HG03571 (cell line): ENCODE measurements around the gene GPS1.

Experiments
- ATAC-seq: cut with Tn5 transposase; IDR thresholded peaks from one replicate; pipeline ENCODE4 v1.9.1; 2021; ENCODE audit not compliant: unreplicated experiment

Gene GPS1

DNA sequence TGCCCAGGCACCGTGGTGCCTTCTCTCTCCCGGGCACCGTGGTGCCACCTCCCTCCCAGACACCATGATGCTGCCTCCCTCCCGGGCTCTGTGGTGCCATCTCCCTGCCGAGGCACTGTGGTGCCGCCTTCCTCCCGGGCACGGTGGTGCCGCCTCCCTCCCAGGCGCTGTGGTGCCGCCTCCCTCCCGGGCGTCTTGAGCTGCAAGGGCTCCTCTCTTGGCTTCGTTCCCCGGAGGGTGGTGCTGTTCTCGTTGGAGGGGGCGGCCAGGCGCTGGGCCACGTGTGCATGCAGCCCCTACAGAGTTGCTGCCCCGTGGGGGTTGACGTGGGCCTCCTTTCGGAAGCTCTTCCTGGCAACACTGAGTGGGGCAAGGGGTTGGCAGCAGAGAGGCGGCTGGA is 37.3 kb upstream of the GPS1 start:
- ATAC-seq, result no peak

DNA sequence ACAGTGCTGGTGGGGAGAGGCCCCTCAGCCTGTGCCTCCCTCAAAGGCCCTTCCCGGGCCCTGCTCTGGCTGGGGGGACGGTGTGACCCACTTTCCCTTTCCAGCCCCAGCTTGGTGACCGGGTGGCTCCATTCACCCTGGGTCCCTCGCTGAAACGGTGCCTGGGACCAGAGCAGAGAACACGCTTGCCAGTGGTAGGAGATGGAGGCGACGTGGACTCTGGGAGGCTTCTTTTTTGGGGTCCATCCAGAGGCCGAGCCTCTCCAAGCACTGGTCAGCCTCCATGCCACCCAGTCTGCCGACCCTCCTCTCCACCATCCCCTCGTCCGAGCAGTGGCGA is 36.8 kb upstream of the GPS1 start:
- ATAC-seq, result no peak

DNA sequence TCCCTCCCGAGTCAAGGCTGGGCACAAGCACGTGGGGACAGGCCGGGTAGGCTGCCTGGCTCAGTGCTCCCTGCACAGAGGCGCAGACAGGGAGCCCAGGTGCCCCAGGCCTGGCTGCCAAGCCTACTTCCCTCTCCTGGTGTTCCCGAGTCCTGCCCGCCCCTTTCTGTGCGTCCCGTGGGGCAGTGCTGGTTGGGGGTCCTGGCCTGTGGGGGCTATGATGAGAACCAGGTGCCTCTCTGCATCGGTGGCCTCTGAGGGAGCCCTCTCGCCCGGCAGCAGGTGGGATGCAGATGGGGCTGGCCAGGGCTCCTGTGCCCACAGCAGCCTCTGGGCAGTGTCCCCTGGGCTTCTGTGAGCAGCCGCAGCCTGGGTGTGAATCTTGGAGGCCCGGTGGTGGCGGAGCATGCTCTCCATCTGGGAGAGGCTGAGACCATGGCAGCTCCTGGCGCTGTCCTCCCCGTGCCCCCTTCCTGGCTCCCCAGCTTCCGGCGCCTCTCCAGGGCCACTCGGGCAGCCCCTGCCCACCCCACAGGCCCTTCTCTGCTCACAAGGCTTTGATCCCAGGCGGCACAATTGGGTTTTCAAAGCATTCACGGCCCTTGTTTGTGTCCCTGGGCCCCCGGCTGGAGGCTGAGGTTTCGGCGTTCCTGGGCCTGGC is 36.3 kb upstream of the GPS1 start:
- no peak for ATAC-seq

DNA sequence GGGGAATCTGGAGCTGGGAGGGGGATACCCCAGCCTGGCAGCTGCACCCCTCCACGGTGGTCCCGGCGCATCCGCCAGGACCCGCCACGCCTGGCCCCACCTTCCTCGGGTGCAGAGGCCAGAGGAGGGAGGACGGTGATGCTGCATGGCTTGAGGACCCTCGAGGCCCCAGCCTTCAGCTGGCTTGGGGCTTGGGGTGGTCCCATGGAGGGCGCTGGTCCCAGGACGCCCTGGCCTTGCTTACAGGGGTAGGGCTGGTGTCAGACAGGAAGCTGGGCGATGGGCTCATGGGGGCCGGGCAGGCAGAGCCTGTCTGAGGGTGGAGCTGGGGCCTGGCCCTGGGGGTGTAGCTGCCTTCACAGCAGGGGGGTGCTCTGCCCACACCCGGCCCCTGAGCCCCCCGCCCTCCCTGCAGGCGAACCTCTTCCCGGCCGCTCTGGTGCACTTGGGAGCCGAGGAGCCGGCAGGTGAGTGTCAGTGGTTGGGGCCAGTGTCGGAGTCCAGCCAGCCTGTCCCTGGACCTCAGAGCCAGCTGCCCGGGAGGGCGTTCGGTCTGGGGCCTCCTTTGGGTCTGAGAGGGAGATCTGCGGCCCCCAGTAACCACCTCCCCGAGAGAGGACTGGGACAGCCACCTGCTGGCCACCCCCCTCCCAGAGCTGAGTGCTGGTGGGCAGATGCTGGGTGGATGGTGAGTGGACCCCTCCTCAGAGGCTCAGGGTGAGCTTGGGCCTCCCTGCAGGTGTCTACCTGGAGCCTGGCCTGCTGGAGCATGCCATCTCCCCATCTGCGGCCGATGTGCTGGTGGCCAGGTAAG is 35.4 kb upstream of the GPS1 start:
- no peak for ATAC-seq

DNA sequence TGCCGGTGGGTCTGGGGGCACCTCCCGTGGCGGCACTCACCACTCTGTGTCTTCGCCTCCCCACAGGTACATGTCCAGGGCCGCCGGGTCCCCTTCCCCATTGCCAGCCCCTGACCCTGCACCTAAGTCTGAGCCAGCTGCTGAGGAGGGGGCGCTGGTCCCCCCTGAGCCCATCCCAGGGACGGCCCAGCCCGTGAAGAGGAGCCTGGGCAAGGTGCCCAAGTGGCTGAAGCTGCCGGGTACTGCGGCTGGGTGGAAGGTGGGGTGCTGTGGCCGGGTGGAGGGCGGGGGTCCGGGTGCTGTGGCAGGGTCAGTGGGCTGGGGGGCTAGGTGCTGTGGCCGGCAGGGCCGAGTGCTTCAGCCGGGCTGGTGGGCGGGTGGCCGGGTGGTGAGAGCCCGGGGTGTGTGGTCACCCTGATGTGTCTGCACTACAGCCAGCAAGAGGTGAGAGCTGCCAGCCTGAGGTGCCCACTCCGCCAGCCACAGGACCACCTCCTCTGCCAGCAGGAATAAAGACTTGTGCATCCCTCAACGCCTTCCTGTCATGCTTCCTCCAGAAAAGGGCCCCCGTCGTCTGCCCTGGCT is 34.7 kb upstream of the GPS1 start:
- no peak for ATAC-seq

DNA sequence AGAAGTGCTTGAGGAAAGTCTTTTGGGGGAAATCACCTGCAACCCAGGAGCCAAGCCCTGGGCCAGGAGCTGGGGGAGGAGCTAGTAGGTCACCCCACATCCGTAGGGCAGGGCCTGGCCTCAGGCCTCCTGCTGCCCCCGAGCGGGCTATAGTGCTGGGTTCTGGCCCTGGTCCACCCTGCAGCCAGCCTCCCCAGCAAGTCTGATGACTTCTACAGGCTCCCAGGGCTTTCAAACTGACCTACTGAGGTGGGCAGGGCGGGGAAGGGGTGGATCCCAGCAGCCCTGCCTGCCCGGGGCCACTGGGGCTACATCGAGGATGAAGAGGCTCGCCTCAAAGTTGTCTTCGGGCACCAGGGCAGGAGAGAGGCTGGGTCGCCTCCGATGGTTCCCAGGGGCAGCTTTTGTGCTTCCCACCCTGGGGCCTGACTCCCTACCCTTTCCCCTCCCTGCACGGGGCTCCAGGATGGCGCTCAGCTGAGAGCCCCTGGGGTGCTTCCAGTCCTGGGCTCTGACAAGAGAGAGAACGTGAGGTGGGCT is 34.0 kb upstream of the GPS1 start:
- no peak for ATAC-seq

DNA sequence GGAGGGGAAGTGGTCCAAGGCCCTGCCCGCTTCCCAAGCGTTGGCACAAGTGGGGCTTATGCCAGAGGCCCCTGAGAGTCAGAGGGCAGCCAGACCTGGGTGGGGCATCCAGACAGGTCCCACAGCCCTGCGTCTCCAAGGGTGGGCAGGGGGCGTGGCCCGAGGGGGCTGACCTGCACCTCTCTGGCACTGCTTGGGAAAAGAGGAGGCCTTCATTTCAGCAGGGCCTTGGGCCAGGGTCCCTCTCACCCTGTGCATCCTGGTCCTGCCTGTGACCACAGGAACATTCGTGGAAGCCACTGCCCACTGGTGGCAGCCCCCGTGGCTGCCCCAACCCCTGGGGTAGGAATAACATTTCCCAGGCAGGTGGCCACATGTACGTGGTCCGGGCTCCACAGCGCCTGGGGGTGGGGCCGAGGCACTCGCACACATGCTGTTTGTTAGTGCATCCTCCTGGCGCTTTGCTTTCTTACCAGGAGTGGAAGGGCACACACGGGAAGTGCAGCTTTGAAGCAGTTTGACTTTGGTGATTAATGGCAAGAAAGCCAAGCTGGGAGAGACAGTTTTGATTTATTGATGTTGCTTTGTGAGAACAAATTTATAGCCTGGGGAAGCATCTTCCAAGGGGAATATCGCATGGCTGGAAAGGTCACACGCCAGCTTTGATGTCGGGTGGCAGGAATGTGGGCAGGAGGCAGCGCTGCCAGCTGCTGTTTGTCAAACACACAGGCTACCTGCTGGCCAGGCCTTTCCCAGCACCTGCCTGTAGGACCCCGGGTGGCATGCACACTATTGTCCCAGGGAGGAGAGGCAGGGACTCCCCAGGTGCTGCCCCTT is 33.3 kb upstream of the GPS1 start:
- ATAC-seq, result no peak

DNA sequence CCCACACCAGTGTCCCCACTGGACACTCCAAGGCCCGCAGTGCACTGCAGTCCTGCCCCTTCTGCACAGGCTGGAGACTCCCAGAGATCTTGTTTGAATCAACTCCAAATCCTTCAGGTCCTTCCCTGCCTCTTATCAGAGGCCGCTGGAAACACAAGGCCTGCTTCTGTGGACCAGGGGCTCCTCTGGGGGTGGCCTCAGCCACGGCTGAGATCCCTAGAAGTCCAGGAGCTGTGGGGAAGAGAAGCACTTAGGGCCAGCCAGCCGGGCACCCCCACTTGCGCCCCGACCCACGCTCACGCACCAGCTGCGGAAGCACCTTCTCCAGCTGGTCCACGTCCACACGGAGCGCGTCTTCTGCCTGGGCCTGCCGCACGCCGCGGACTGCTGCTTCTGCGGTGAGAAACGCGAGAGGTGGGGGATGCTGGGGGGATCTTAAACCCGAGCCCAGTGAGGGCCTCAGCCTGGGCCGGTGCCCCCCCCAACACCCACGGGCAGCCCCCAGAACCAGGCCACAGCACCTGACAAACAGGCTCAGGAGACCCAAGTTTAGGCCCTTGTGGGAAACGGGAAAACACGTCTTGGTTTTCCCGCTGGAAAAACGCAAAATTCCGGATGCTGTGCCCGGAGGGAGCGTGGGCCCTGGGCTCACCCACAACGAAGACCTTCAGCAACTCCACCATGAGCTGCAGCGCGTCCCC is 32.6 kb upstream of the GPS1 start:
- ATAC-seq, result no peak

DNA sequence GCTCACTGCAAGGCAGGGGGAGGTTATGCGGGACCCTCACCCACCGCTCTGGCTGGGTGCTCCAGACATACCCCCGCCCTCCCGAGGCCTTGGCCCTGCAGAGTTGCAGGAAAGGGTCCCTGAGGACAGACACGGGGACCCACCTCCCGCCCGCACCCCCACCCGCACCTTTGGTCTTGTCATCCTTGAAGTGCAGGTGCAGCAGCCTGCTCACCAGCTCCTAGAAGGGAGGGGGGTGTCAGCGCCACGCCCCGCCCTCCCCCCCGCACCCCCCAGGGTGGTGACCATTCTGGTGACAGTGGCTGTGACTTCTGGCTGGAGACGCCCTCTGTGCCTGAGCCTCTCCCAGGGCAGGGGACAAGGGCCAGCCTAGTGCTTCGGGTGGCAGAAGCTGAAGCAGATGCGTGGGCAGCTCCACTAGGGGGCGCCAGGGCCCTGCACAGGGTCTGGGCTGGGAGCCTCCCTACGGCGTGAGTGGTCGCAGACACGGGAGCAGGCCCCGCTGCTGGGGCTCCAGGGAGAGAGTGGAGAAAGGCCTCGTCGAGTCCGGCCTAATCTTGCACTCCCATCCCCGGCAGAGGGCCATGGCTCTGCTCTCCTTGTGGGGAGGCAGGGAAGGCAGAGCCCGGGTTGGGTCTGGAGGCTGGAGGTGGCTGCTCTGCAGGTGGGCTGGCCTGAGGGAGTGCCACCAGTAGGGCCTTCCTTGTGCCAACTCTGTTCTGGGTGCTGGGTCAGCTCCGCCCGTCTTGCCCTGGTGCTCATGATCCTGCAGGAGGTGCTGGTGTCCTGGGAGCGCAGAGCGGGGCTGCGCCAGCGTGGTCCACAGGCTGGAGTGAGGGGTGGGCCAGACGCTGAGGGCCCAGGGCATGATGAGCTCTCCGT is 31.8 kb upstream of the GPS1 start:
- ATAC-seq, result no peak

DNA sequence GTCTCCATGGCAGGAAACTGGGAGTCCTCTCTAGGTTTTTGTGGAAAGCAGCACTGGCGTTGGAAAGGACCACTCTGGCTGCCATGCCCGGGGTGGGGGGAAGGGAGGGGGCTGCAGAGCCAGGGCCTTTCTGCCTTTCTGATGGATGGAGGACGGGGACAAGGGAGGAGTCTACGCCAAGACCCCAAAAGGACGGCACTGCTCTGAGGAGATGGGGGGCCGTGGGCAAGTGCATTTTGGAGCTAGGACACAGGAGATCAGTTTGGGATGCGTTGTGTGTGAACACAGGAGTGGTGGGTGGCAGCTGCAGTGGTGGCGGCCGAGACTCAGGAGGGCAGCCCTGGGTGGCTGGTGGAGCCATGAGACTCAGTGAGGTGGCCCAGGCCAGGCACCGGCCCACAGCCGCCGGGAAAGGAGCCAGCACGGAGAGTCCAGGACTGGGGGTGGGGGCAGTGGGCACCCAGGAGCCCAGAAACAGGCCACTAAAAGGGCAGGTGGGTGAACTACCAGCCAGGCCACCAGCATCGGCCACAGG is 31.1 kb upstream of the GPS1 start:
- ATAC-seq, result no peak

DNA sequence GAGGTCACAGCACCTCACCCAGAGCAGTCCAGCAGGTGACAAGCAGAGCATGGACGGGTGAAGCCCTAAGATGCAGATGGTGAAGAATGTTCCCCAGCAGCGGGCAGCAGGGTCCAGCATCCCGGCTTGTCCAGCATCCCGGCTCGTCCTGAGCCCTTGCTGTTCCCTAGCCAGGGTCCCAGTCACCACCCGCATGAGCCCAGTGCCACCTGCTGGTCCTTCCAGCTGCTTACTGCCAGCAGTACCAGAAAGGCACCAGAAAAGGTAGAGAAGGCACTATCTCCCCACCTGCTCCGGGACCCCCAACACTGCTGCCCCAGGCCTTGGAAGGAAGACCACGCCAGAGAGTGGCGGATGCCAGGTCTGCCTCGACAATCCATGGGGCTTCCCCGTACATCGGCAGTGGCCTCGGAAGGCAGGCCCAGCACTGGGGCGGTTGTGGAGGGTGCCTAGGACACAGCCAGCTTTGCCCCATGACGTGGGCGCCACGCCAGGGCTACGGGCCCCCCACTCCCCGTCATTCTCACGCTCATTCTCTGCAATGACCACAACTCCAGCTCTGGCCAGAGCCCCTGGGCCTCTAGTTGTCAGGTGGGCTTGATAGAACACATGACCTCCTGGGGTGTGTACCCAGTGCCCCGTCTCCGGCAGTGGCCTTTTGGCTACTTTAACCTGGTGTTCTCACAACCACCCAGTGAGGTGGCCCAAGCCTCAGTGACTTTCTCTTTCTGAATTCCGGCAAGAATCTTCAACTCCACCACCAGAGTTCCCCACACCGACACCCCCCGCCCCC is 30.4 kb upstream of the GPS1 start:
- ATAC-seq, result no peak

DNA sequence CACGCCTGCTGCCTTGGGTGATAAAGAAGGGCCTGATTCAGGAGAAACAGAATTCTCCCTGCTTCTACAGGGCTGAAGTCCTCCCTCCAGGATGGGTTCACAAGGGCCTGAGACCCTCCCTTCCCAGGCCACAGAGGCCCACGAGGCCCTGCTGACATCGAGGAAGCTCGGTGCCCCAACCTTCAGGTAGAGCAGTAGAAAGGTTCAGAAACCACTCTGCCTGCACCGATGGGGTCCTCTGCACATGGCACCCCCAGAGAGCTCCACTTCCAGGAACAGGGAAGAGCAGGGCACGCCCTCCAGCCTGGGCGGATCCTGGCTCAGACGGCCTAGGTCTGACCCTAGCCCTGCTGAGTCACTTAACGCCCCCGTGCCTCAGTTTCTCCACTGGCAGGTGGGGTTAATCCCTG is 29.8 kb upstream of the GPS1 start:
- ATAC-seq, result no peak

DNA sequence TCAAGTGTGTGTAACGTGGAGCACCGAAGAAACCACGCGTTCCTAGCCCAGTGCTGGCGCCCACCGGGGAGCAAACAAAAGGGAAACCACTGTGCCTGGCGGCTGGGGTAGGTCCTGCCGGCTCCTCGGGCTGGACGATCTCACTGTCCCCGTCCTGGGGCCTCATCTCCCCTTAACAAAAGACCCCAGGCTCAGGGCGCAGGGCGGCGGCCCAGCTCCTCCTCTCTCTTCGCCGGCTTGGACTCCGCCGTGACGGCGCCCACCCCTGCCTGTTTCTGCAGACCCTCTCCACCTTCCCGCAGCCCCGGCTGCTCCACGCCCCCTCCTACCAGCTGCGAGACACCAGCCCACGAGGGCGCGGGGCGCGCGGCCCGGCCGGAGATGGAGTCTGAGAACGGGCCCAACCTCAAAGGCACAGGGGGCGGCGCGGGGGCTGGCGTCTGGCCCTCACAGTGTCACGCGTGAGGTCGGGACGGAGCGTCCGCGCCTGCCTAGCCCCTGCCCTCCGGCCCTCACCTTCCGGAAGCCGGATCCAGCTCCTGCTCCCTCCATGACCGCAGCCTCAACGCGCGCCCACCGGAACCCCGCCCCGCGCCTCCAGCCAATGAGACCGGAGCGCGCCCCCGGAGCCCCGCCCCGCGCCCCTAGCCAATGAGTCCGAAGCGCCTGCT is 29.3 kb upstream of the GPS1 start, which contains the start of gene CENPX:
Gene CENPX (minus strand): TSS at position 569 of the 671 bp plus-strand sequence. CDS start 17 bp downstream, at position 552.
- ATAC-seq, result peak; percentile 15

DNA sequence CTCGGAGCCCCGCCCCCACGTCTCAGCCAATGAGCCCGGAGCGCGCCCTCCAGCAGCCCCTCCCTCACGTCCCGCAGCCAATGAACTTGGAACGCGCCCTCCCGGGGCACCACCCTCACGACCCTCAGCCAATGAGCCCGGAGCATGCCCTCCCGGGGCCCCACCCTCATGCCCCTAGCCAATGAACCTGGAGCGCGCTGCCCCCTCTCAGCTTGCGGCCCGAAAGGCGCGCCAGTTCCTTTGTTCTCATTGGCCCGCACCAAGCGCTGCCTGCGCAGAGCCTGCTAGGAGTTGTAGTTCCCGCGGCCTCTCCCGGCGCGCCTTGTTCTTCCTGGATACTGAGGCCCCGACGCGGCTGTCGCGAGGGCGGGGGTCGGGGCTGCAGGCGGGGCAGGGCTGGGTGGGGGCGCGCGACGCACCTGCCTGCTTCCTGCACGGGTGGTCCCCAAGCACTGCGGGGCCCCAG is 28.7 kb upstream of the GPS1 start, which contains the start of gene LRRC45:
Gene LRRC45 (plus strand): TSS at position 325 of the 466 bp plus-strand sequence. CDS start 339 bp downstream, outside the sequence.
- peak; percentile 75 for ATAC-seq

DNA sequence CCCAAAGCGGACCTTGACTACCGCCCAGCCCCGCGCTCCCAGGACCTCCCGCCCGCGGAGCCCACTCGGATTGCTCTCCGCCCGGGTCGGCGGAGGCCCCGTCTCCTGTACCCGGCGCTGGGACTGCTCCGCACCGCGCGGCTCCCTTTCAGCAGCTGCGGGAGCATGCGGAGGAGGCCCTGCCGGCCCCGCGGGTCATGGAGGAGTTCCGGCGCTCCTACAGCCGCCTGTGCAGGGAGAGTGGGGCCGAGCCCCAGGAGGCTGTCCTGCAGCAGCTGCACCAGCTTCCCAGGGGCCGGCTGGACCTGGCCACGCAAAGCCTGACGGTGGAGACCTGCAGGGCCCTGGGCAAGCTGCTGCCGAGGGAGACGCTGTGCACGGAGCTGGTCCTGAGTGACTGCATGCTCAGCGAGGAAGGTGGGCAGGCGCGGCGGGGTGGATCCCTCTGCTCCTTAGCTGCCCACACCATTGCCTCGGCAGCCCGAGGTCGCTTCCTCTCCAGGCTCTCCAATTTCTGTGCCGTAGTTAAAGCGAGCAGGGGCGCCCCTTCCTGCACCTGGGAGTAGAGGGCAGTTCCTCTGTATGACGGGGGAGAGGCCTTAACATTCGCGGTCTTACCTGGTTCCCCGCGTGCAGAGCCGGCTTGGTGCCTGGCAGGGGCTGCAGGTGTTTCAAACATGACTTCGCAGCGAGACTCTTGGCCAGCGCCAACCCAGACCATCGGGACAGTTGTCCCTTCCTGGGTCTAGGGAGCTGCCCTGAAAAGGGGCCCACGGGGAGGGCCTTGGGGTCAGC is 28.1 kb upstream of the GPS1 start:
- peak; percentile 2 for ATAC-seq

DNA sequence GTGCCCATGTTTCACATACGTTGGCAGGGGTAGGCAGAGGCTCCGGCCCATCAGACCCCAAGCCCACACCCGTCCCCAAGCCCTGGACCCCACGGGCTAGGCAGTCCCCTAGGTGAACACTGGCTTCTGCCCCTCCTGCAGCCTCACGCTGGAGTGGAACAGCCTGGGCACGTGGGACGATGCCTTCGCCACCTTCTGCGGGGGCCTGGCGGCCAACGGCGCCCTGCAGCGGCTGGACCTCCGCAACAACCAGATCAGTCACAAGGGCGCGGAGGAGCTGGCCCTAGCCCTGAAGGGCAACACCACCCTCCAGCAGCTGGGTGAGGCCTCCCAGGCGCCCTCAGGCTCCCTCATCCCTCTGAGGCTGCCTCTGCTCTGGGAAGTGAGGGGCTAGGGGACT is 26.8 kb upstream of the GPS1 start:
- ATAC-seq, result no peak
